Panc1 (cell line): ENCODE data around the gene CACTIN.

Source experiments
- TF ChIP-seq, protein P1 (sequence below), 2 experiments: IDR thresholded peaks; 2 replicates each; pipeline ENCODE4 v1.6.1; 2011 to 2012; ENCODE audit warnings: low read depth in 2 of 2, control low read depth in 1 of 2, low read length in 1 of 2, mild to moderate bottlenecking in 1 of 2, moderate library complexity in 1 of 2; ENCODE audit not compliant: insufficient read depth in 1 of 2
- TF ChIP-seq, protein P2 (sequence below): fragments of 450-650 bp; IDR thresholded peaks from 2 replicates; pipeline ENCODE4 v1.5.1; 2017; ENCODE audit warnings: mild to moderate bottlenecking

- TF ChIP-seq, protein P1, sequence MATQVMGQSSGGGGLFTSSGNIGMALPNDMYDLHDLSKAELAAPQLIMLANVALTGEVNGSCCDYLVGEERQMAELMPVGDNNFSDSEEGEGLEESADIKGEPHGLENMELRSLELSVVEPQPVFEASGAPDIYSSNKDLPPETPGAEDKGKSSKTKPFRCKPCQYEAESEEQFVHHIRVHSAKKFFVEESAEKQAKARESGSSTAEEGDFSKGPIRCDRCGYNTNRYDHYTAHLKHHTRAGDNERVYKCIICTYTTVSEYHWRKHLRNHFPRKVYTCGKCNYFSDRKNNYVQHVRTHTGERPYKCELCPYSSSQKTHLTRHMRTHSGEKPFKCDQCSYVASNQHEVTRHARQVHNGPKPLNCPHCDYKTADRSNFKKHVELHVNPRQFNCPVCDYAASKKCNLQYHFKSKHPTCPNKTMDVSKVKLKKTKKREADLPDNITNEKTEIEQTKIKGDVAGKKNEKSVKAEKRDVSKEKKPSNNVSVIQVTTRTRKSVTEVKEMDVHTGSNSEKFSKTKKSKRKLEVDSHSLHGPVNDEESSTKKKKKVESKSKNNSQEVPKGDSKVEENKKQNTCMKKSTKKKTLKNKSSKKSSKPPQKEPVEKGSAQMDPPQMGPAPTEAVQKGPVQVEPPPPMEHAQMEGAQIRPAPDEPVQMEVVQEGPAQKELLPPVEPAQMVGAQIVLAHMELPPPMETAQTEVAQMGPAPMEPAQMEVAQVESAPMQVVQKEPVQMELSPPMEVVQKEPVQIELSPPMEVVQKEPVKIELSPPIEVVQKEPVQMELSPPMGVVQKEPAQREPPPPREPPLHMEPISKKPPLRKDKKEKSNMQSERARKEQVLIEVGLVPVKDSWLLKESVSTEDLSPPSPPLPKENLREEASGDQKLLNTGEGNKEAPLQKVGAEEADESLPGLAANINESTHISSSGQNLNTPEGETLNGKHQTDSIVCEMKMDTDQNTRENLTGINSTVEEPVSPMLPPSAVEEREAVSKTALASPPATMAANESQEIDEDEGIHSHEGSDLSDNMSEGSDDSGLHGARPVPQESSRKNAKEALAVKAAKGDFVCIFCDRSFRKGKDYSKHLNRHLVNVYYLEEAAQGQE (IDR thresholded peaks at IDR 0.05; ENCODE audit: insufficient read depth in 1 of 2, low read depth in 2 of 2, low read length in 1 of 2): no peak
- TF ChIP-seq, protein P2, sequence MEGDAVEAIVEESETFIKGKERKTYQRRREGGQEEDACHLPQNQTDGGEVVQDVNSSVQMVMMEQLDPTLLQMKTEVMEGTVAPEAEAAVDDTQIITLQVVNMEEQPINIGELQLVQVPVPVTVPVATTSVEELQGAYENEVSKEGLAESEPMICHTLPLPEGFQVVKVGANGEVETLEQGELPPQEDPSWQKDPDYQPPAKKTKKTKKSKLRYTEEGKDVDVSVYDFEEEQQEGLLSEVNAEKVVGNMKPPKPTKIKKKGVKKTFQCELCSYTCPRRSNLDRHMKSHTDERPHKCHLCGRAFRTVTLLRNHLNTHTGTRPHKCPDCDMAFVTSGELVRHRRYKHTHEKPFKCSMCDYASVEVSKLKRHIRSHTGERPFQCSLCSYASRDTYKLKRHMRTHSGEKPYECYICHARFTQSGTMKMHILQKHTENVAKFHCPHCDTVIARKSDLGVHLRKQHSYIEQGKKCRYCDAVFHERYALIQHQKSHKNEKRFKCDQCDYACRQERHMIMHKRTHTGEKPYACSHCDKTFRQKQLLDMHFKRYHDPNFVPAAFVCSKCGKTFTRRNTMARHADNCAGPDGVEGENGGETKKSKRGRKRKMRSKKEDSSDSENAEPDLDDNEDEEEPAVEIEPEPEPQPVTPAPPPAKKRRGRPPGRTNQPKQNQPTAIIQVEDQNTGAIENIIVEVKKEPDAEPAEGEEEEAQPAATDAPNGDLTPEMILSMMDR: no peak
These were observed 14.3 kb downstream of the CACTIN start for GRCh38 chr19:3612330-3612729.
